ENCODE data around the gene TNRC6B.

TNRC6B gene

GRCh38 chr22:40249286-40249685 lies 71.6 kb downstream of the TNRC6B start:
- H3K4me3 ChIP-seq (replicated peaks; ENCODE audit: low read depth, low read length) = no peak overlapping the region
- DNase-seq (ENCODE audit: low read depth) = no peak
- TF ChIP-seq CTCF (IDR thresholded peaks at IDR 0.05; ENCODE audit: low read length, missing control alignments) = no peak

- no peak for DNase-seq (ENCODE audit: low read depth)
- H3K4me3 ChIP-seq (replicated peaks; ENCODE audit: low read depth, low read length) = no peak overlapping the region
- no peak for TF ChIP-seq CTCF (IDR thresholded peaks at IDR 0.05; ENCODE audit: low read length, missing control alignments)
These were observed 72.9 kb downstream of the TNRC6B start for GRCh38 chr22:40250608-40251007.

DNA sequence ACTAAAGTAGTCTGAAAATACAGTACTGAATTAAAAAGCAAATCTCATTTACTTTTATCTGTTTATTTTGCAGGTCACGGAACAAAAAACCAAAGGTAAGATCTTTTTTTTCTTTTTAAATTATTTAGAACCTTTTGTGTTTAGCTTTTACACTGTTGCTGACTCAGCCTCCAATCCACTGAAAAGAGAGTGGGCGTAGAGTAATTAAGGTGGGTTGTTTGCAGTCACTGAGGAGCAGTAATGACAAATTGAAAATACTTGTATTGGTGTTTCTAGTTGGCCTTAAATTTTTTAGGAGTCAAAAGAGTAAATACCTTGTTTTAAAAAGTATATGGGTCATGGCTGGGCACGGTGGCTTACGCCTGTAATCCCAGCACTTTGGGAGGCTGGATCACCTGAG lies 73.4 kb downstream of the TNRC6B start:
- no peak for TF ChIP-seq CTCF (IDR thresholded peaks at IDR 0.05; ENCODE audit: low read length, missing control alignments)
- no peak for DNase-seq (ENCODE audit: low read depth)
- no peak overlapping the region for H3K4me3 ChIP-seq (replicated peaks; ENCODE audit: low read depth, low read length)

DNA sequence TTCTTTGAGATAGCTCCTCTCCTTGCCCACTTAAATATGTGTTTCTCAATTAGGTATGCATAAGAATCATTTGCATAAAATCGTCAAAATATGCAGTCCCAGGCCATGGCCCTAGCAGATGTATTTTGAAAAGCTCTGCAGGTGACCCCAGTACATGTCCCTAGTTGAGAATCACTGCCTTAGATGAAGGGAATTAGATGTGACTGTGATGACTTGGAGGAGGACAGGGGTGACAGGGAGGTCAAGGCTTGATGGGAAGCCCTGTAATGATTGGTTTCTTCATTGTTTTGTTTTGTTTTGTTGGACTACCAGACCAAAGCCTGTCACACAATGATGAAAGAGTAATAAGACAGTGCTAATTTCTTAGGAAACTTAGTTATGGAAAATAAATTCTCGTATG lies 74.4 kb downstream of the TNRC6B start:
- no peak for DNase-seq (ENCODE audit: low read depth)
- H3K4me3 ChIP-seq (replicated peaks; ENCODE audit: low read depth, low read length) = no peak overlapping the region
- TF ChIP-seq CTCF (IDR thresholded peaks at IDR 0.05; ENCODE audit: low read length, missing control alignments) = no peak

DNA sequence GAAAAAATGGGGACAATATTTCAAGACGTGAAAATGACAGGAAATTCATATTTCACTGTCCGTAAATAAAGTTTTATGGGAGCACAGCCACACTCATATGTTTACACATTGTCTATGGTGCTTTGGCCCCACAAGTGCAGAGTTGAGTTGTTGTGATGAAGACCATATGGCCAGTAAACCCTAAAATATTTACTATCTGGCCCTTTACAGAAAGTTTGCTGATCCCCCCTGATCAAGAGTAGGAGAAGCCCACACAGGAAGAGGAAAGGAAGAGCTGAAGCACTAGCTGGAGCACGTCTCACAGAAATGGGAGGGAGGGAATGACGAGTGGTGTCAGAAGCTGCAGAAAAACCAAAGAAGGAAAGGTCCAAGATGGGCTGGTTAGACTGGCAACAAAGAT lies 78.8 kb downstream of the TNRC6B start:
- no peak overlapping the region for H3K4me3 ChIP-seq (replicated peaks; ENCODE audit: low read depth, low read length)
- DNase-seq (ENCODE audit: low read depth) = no peak
- no peak for TF ChIP-seq CTCF (IDR thresholded peaks at IDR 0.05; ENCODE audit: low read length, missing control alignments)

DNA sequence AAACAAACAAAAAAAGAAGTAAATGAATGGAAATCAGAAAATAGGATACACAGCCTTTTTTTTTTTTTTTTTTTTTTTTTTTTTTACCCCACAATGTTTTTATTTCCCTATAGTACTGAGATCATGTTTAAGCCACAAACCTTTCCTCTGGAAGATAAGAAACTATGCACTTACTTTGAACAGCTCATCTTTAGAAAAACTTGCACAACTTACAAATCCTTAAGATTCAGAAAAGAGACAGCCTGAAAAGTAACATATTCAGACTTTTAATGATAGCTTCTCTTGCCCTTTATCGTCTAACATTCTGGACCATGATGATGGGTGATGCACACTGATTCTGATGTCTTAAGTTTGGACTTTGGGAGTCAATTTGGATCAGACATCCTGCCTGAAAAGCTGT lies 80.3 kb downstream of the TNRC6B start:
- DNase-seq (ENCODE audit: low read depth) = peak; percentile 40
- H3K4me3 ChIP-seq (replicated peaks; ENCODE audit: low read depth, low read length) = no peak overlapping the region
- no peak for TF ChIP-seq CTCF (IDR thresholded peaks at IDR 0.05; ENCODE audit: low read length, missing control alignments)

DNA sequence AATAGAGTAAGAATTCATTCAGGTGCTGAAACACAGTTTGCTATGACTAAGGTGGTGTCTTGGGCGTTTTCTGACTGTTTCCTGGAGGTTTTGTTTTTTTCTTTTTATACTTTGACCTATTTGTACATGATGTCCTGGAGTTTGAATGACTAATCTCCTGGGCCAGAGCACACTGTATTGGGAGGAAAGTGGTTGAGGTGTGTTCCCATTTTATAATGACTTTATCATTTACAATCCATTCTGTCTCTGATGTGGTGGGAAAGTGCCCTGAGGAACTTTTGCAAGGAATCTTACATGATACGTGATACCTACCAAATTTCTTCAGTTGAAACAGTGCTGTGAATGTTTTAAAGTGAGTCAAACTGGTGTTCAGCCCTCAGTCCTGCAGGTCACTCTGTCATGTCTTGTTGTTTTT lies 80.8 kb downstream of the TNRC6B start:
- DNase-seq (ENCODE audit: low read depth) = peak; percentile 35
- H3K4me3 ChIP-seq (replicated peaks; ENCODE audit: low read depth, low read length) = no peak overlapping the region
- TF ChIP-seq CTCF (IDR thresholded peaks at IDR 0.05; ENCODE audit: low read length, missing control alignments) = no peak

All from fibroblast of pulmonary artery (primary cell).